PC-9 (cell line): ENCODE measurements around the gene SP5. TPM values are rescaled to one million over a fixed set of nuclear protein-coding genes. Genes with fewer than 3 reads are reported as not detected.

Experiments
- BruUV-seq: library from RNA; stranded (reverse); fragments of 400-500 nt; replicated peaks from 2 replicates; lab custom pipeline; 2021; lab: Mats Ljungman, UMichigan
- CTCF ChIA-PET: fragments of 300-600 bp; sonication (Branson Sonifier 250); formaldehyde crosslinking; loops from one replicate; lab custom pipeline; 2022; ENCODE audit warnings: antibody characterized with exemption; lab: Charles Lee
- POLR2A ChIA-PET: fragments of 300-600 bp; sonication (Branson Sonifier 250); formaldehyde crosslinking; loops from one replicate; lab custom pipeline; 2022; ENCODE audit warnings: antibody characterized with exemption; ENCODE audit not compliant: unreplicated experiment; lab: Charles Lee
- DNase-seq, 2 experiments: peaks; one replicate each; pipeline versions ENCODE4 v3.0.0 to v3.0.0-alpha.2; 2015 to 2022; ENCODE audit warnings: mixed read lengths in 1 of 2
- H2AFZ ChIP-seq: fragments of 200-600 bp; sonication (generic); 2 replicates; pipeline ENCODE4 v1.8.1; 2017; ENCODE audit warnings: antibody characterized with exemption
- H3F3A ChIP-seq: fragments of 200-600 bp; sonication (generic); 2 replicates; pipeline ENCODE4 v1.8.1; 2017; ENCODE audit warnings: antibody characterized with exemption, mild to moderate bottlenecking, low read depth; ENCODE audit not compliant: insufficient read depth
- H3K27ac ChIP-seq: fragments of 200-600 bp; sonication (generic); 2 replicates; pipeline ENCODE4 v1.6.1; 2016; ENCODE audit warnings: mixed run types
- H3K27me3 ChIP-seq: fragments of 200-600 bp; sonication (generic); 2 replicates; pipeline ENCODE4 v1.6.1; 2016; ENCODE audit warnings: low read depth, mixed run types; ENCODE audit not compliant: insufficient read depth
- H3K36me3 ChIP-seq: fragments of 200-600 bp; sonication (generic); 2 replicates; pipeline ENCODE4 v1.6.1; 2016; ENCODE audit warnings: low read depth, mixed run types
- H3K4me1 ChIP-seq: fragments of 200-600 bp; sonication (generic); replicated peaks from 2 replicates; pipeline ENCODE4 v1.6.1; 2016; ENCODE audit warnings: mixed run types; ENCODE audit not compliant: insufficient read depth
- H3K4me2 ChIP-seq: fragments of 200-600 bp; sonication (generic); 2 replicates; pipeline ENCODE4 v1.6.1; 2017; ENCODE audit warnings: mixed run types
- H3K4me3 ChIP-seq: fragments of 200-600 bp; sonication (generic); 2 replicates; pipeline ENCODE4 v1.6.1; 2016; ENCODE audit warnings: mixed run types
- H3K79me2 ChIP-seq: fragments of 200-600 bp; sonication (generic); 2 replicates; pipeline ENCODE4 v1.6.1; 2017; ENCODE audit warnings: low read depth, mixed run types
- H3K9me2 ChIP-seq: fragments of 200-600 bp; sonication (generic); 2 replicates; pipeline ENCODE4 v1.8.1; 2017; ENCODE audit warnings: mild to moderate bottlenecking; ENCODE audit not compliant: insufficient read depth
- H3K9me3 ChIP-seq: fragments of 200-600 bp; sonication (generic); 2 replicates; pipeline ENCODE4 v1.8.1; 2016; ENCODE audit warnings: low read depth; ENCODE audit not compliant: insufficient read depth
- H4K20me1 ChIP-seq: fragments of 200-600 bp; sonication (generic); 2 replicates; pipeline ENCODE4 v1.8.1; 2017; ENCODE audit not compliant: insufficient read depth
- CTCF ChIP-seq: fragments of 200-600 bp; sonication (generic); conservative IDR thresholded peaks from 2 replicates; pipeline ENCODE4 v1.6.1; 2017; ENCODE audit warnings: mixed run types, antibody characterized with exemption, mild to moderate bottlenecking, moderate library complexity
- EZH2 ChIP-seq: fragments of 200-600 bp; sonication (generic); IDR thresholded peaks from 2 replicates; pipeline ENCODE4 v1.8.0; 2017; ENCODE audit warnings: antibody characterized with exemption, low read depth
- intact Hi-C: fragments of 100-400 bp; cut with micrococcal nuclease; formaldehyde crosslinking; loops from one replicate; pipeline ENCODE4 v1.10.0; 2022; ENCODE audit not compliant: unreplicated experiment
- total RNA-seq: library from RNA; stranded (reverse); gene quantifications from 2 replicates; pipeline ENCODE4 v1.2.3, GENCODE V29; 2021

The SP5 gene
- total RNA-seq, 1 experiment from 2014 or later, result 1.9 TPM

DNA sequence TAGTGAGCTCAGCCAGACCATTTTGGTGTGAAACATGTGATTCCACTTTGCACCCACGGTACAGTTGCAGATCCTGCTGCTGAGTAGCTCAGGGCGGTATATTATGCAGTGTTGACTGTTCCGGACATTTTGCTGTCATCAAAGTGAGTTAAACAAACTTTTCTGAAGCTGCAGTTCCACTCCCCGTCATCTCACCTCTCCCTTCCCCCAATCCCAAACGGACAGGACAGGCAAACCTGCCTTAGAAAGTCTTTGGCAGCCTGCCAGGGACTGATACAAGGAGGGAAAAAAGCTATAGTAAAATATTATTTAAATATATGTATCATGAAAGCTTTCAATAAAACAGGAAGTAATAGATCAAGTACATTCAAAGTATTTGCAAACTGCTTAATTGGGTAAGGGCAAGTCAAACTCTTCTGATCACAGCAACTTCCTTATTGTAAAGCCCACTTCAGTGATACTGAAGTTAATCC is 35.5 kb upstream of the SP5 start:
- no peak for DNase-seq
- TF ChIP-seq EZH2 (no peak), CTCF (no peak)
- ChIA-PET POLR2A (no interaction called here), CTCF (no interaction called here)
- H4K20me1 ChIP-seq, result no peaks in the 10 kb centered on the region
- H3K4me3 ChIP-seq, result no peak overlapping the region
- H3K9me3 ChIP-seq, result no peaks in the 10 kb centered on the region
- intact Hi-C loops, result no loop called here
- no TSS peak for BruUV-seq
- no peaks in the 10 kb centered on the region for H3K27me3 ChIP-seq
- no peak overlapping the region for H3K27ac ChIP-seq
- H3K79me2 ChIP-seq, result no peaks in the 10 kb centered on the region
- no peak overlapping the region for H3K4me2 ChIP-seq
- H3K9me2 ChIP-seq, result no peaks in the 10 kb centered on the region
- H2AFZ ChIP-seq, result no peak overlapping the region
- no peaks in the 10 kb centered on the region for H3K36me3 ChIP-seq
- H3F3A ChIP-seq, result no peaks in the 10 kb centered on the region
- no peaks in the 10 kb centered on the region for H3K4me1 ChIP-seq

DNA sequence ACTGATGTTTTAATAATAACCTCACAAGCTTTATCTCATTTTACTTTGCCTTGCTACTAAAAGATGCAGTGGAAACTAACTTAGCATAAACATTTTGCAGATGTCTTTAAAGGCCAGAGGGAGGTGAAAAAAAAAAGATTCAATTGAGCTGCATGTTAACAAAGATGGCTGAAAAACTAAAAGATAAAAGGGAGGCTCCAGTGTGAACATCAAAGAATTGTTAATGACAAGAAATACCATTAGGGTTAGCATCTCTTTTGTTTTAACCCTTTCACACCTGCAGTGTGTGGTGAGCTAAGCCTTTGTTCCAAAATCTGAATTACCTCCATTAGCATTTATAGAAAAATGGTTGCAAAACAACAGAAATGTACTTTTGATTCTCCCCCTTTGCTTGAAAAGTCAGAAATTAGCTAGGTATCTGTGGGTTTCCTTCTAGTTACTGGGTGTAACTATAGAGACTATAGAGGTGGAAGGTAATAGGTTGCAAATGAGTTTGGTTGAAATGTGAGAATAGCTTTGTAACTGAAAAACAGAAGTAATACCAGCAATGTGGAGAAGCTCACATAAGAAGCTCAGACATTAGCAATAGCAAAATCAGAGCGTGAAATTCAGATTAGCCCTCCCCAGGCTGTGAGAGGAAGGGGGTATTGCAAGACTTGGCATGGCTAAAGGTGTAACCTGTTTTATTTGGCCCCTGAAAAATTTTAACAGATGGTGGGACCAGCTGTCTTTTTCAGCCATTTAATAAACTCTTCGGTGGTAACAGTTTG is 34.8 kb upstream of the SP5 start:
- Histone ChIP-seq H3K9me2 (no peaks in the 10 kb centered on the region), H3K9me3 (no peaks in the 10 kb centered on the region), H3K36me3 (no peaks in the 10 kb centered on the region), H3K4me3 (no peak overlapping the region), H4K20me1 (no peaks in the 10 kb centered on the region), H3K27ac (no peak overlapping the region), H3K27me3 (no peaks in the 10 kb centered on the region), H3F3A (no peaks in the 10 kb centered on the region), H3K4me2 (no peak overlapping the region), H2AFZ (no peak overlapping the region), H3K4me1 (no peaks in the 10 kb centered on the region), H3K79me2 (no peaks in the 10 kb centered on the region)
- intact Hi-C loops, result no loop called here
- TF ChIP-seq CTCF, result no peak
- no peak for TF ChIP-seq EZH2
- POLR2A ChIA-PET, result no interaction called here
- CTCF ChIA-PET, result interaction anchor here (0.6 kb wide), 1 partner anchor 284 kb away, joined by 3 read pairs; no protein-coding TSS in a partner anchor
- no TSS peak for BruUV-seq
- no peak for DNase-seq

DNA sequence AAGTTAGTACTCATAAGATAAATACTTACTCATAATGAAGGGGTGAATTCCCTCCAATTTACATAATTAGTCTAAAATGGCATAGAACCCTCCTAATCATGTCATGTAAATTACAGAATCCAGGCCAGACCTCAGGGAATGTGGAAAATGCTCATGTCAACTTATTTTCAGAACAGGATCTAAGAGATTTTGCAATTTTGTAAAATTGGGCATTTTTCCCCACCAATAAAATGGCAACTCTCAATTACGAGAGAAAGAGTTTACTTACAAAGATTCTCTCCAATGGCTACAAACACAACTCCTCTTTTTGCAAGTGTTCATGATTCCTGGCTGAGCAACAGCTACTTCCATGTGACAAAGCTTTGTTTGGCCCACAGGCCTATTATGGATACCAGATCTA is 33.8 kb upstream of the SP5 start:
- H3K27ac ChIP-seq, result no peak overlapping the region
- H3K4me1 ChIP-seq, result no peaks in the 10 kb centered on the region
- H3F3A ChIP-seq, result no peaks in the 10 kb centered on the region
- intact Hi-C loops, result no loop called here
- BruUV-seq, result no TSS peak
- H3K27me3 ChIP-seq, result no peaks in the 10 kb centered on the region
- H3K36me3 ChIP-seq, result no peaks in the 10 kb centered on the region
- H3K4me3 ChIP-seq, result no peak overlapping the region
- TF ChIP-seq CTCF (no peak), EZH2 (no peak)
- no peak overlapping the region for H2AFZ ChIP-seq
- H3K4me2 ChIP-seq, result no peak overlapping the region
- no peak for DNase-seq
- no peaks in the 10 kb centered on the region for H3K9me2 ChIP-seq
- H3K9me3 ChIP-seq, result no peaks in the 10 kb centered on the region
- no peaks in the 10 kb centered on the region for H3K79me2 ChIP-seq
- H4K20me1 ChIP-seq, result no peaks in the 10 kb centered on the region
- ChIA-PET CTCF (no interaction called here), POLR2A (no interaction called here)
